HL-60 (cell line): Measurements from ENCODE around the gene DBN1.

Source experiments
- GABPA ChIP-seq: IDR thresholded peaks from 2 replicates; pipeline ENCODE4 v1.6.1; 2012; ENCODE audit warnings: low read depth
- POLR2AphosphoS5 ChIP-seq: IDR thresholded peaks from 2 replicates; pipeline ENCODE4 v1.6.1; 2012; ENCODE audit warnings: low read depth
- SPI1 ChIP-seq: IDR thresholded peaks from 2 replicates; pipeline ENCODE4 v1.6.1; 2012; ENCODE audit warnings: low read depth, mild to moderate bottlenecking, borderline replicate concordance
- TF ChIP-seq, protein P1 (sequence below): IDR thresholded peaks from one replicate; pipeline ENCODE4 v1.5.1; 2011; ENCODE audit warnings: low read length, control low read depth, inconsistent platforms; ENCODE audit not compliant: insufficient read depth
- TF ChIP-seq, protein P2 (sequence below): IDR thresholded peaks from 2 replicates; pipeline ENCODE4 v1.6.1; 2012; ENCODE audit warnings: low read depth; ENCODE audit not compliant: insufficient replicate concordance

GRCh38 chr5:177493795-177494345 lies 20.4 kb upstream of the DBN1 start:
- TF ChIP-seq, protein P1, sequence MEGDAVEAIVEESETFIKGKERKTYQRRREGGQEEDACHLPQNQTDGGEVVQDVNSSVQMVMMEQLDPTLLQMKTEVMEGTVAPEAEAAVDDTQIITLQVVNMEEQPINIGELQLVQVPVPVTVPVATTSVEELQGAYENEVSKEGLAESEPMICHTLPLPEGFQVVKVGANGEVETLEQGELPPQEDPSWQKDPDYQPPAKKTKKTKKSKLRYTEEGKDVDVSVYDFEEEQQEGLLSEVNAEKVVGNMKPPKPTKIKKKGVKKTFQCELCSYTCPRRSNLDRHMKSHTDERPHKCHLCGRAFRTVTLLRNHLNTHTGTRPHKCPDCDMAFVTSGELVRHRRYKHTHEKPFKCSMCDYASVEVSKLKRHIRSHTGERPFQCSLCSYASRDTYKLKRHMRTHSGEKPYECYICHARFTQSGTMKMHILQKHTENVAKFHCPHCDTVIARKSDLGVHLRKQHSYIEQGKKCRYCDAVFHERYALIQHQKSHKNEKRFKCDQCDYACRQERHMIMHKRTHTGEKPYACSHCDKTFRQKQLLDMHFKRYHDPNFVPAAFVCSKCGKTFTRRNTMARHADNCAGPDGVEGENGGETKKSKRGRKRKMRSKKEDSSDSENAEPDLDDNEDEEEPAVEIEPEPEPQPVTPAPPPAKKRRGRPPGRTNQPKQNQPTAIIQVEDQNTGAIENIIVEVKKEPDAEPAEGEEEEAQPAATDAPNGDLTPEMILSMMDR, result no peak
- TF ChIP-seq, protein P2, sequence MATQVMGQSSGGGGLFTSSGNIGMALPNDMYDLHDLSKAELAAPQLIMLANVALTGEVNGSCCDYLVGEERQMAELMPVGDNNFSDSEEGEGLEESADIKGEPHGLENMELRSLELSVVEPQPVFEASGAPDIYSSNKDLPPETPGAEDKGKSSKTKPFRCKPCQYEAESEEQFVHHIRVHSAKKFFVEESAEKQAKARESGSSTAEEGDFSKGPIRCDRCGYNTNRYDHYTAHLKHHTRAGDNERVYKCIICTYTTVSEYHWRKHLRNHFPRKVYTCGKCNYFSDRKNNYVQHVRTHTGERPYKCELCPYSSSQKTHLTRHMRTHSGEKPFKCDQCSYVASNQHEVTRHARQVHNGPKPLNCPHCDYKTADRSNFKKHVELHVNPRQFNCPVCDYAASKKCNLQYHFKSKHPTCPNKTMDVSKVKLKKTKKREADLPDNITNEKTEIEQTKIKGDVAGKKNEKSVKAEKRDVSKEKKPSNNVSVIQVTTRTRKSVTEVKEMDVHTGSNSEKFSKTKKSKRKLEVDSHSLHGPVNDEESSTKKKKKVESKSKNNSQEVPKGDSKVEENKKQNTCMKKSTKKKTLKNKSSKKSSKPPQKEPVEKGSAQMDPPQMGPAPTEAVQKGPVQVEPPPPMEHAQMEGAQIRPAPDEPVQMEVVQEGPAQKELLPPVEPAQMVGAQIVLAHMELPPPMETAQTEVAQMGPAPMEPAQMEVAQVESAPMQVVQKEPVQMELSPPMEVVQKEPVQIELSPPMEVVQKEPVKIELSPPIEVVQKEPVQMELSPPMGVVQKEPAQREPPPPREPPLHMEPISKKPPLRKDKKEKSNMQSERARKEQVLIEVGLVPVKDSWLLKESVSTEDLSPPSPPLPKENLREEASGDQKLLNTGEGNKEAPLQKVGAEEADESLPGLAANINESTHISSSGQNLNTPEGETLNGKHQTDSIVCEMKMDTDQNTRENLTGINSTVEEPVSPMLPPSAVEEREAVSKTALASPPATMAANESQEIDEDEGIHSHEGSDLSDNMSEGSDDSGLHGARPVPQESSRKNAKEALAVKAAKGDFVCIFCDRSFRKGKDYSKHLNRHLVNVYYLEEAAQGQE, result no peak
- TF ChIP-seq GABPA (no peak), POLR2AphosphoS5 (no peak), SPI1 (no peak)
